NT2/D1 (cell line): Measurements from ENCODE around the gene ACMSD.

Experiments used
- SUZ12 ChIP-seq: IDR thresholded peaks from 2 replicates; pipeline ENCODE4 v1.6.1; 2011; ENCODE audit not compliant: insufficient read length, insufficient read depth; ENCODE audit errors: extremely low read depth
- YY1 ChIP-seq: IDR thresholded peaks from 2 replicates; pipeline ENCODE4 v1.6.1; 2011; ENCODE audit not compliant: insufficient read length, insufficient read depth
- ZNF274 ChIP-seq: IDR thresholded peaks from 2 replicates; pipeline ENCODE4 v1.6.1; 2011; ENCODE audit warnings: mild to moderate bottlenecking, low read depth, low read length

DNA sequence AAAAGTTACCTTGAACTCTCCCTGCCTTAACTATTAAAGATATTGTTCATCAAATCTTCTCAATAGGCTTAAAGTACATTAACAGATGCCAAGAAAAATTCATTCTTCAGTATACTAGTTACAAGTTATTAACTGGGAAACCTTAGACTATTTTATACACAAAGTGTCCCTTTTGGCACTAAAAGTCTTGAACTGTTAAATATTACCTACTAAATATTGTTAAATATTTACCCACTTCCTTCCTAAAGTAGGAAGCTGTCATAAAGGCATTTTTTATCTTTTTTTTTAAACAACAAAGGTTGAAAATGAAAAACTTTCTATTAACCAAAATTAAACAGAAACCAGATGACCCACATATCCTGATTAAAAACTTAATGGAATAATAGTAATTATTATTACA lies 60.8 kb downstream of the ACMSD start:
- TF ChIP-seq ZNF274 (no peak), YY1 (no peak), SUZ12 (no peak)
